IPS DF 6.9 (cell line): ENCODE measurements around the gene OPA1.

Experiments used
- DNase-seq: peaks from one replicate; pipeline ENCODE4 v3.0.0-alpha.2; 2013; ENCODE audit warnings: low read depth, low spot score
- H3K27ac ChIP-seq: one replicate; pipeline ENCODE4 v1.5.1; 2013; ENCODE audit warnings: low read length, control low read depth
- H3K27me3 ChIP-seq: 2 replicates; pipeline ENCODE4 v1.6.1; 2013; ENCODE audit warnings: mild to moderate bottlenecking, low read length; ENCODE audit not compliant: control insufficient read depth, insufficient read depth
- H3K36me3 ChIP-seq: 2 replicates; pipeline ENCODE4 v1.6.1; 2013; ENCODE audit warnings: low read length; ENCODE audit not compliant: control insufficient read depth, insufficient read depth
- H3K4me1 ChIP-seq: 2 replicates; pipeline ENCODE4 v1.6.1; 2013; ENCODE audit warnings: low read length; ENCODE audit not compliant: control insufficient read depth, insufficient read depth
- H3K4me3 ChIP-seq: 2 replicates; pipeline ENCODE4 v1.5.1; 2013; ENCODE audit warnings: mild to moderate bottlenecking, low read length
- H3K9me3 ChIP-seq: 2 replicates; pipeline ENCODE4 v1.6.1; 2013; ENCODE audit warnings: low read length, inconsistent platforms; ENCODE audit not compliant: control insufficient read depth, insufficient read depth
- WGBS: extraction: QIAGEN DNeasy Blood & Tissue Kit; methylation state at CpG from one replicate; pipeline ENCODE4 v1.1.7; 2013; ENCODE audit warnings: mixed read lengths, missing lambda C conversion rate; ENCODE audit not compliant: insufficient read length, insufficient coverage; 5-methylcytosine and 5-hydroxymethylcytosine counted together

The OPA1 gene

GRCh38 chr3:193720169-193720568 lies 127.2 kb downstream of the OPA1 start:
- Histone ChIP-seq H3K4me3 (no peak overlapping the region), H3K36me3 (no peaks in the 10 kb centered on the region), H3K9me3 (no peaks in the 10 kb centered on the region), H3K4me1 (no peaks in the 10 kb centered on the region), H3K27me3 (no peaks in the 10 kb centered on the region), H3K27ac (no peak overlapping the region)
- WGBS: no CpG with 5 or more reads among the region's 3 CpGs
- DNase-seq: no peak

GRCh38 chr3:193722566-193722965 lies 129.6 kb downstream of the OPA1 start:
- Histone ChIP-seq H3K36me3 (no peaks in the 10 kb centered on the region), H3K27me3 (no peaks in the 10 kb centered on the region), H3K27ac (no peak overlapping the region), H3K4me3 (no peak overlapping the region), H3K4me1 (no peaks in the 10 kb centered on the region), H3K9me3 (no peaks in the 10 kb centered on the region)
- no peak for DNase-seq
- no CpG with 5 or more reads among the region's 3 CpGs for WGBS

- no peak for DNase-seq
- WGBS: no CpG with 5 or more reads among the region's 6 CpGs
- peaks cover 1% of the 10 kb centered on the region; the same call in 1 of the 2 replicates for H3K4me1 ChIP-seq
Observed at GRCh38 chr3:193727089-193727488, 134.1 kb downstream of the OPA1 start.

GRCh38 chr3:193728429-193729087 lies 135.6 kb downstream of the OPA1 start:
- WGBS: no CpG with 5 or more reads among the region's 7 CpGs
- Histone ChIP-seq H3K4me1 (peaks cover 1% of the 10 kb centered on the region; the same call in 1 of the 2 replicates), H3K4me3 (no peak overlapping the region), H3K9me3 (no peaks in the 10 kb centered on the region), H3K27ac (no peak overlapping the region), H3K36me3 (no peaks in the 10 kb centered on the region), H3K27me3 (no peaks in the 10 kb centered on the region)
- no peak for DNase-seq

More at GRCh38 chr3:193727089-193727488, 134.1 kb downstream of the OPA1 start:
- no peak overlapping the region for H3K27ac ChIP-seq
- no peaks in the 10 kb centered on the region for H3K27me3 ChIP-seq
- no peak overlapping the region for H3K4me3 ChIP-seq
- no peaks in the 10 kb centered on the region for H3K9me3 ChIP-seq
- no peaks in the 10 kb centered on the region for H3K36me3 ChIP-seq

GRCh38 chr3:193729088-193729465 lies 136.1 kb downstream of the OPA1 start:
- Histone ChIP-seq H3K27ac (no peak overlapping the region), H3K36me3 (no peaks in the 10 kb centered on the region)
- no CpG with 5 or more reads among the region's 6 CpGs for WGBS

GRCh38 chr3:193729601-193730000 lies 136.6 kb downstream of the OPA1 start:
- no peak overlapping the region for H3K27ac ChIP-seq
- H3K36me3 ChIP-seq: no peaks in the 10 kb centered on the region
- H3K27me3 ChIP-seq: no peaks in the 10 kb centered on the region
- DNase-seq: no peak
- no peaks in the 10 kb centered on the region for H3K9me3 ChIP-seq
- H3K4me3 ChIP-seq: no peak overlapping the region
- peaks cover 1% of the 10 kb centered on the region; the same call in 1 of the 2 replicates for H3K4me1 ChIP-seq

More at GRCh38 chr3:193729088-193729465, 136.1 kb downstream of the OPA1 start:
- Histone ChIP-seq H3K4me1 (peaks cover 1% of the 10 kb centered on the region; the same call in 1 of the 2 replicates), H3K9me3 (no peaks in the 10 kb centered on the region), H3K4me3 (no peak overlapping the region), H3K27me3 (no peaks in the 10 kb centered on the region)
- no peak for DNase-seq

GRCh38 chr3:193730511-193730910 lies 137.5 kb downstream of the OPA1 start:
- no peak for DNase-seq
- H3K36me3 ChIP-seq: no peaks in the 10 kb centered on the region
- H3K27ac ChIP-seq: no peak overlapping the region
- no CpG with 5 or more reads among the region's 8 CpGs for WGBS
- no peak overlapping the region for H3K4me3 ChIP-seq
- H3K27me3 ChIP-seq: no peaks in the 10 kb centered on the region
- no peaks in the 10 kb centered on the region for H3K9me3 ChIP-seq
- H3K4me1 ChIP-seq: peaks cover 1% of the 10 kb centered on the region; the same call in 1 of the 2 replicates

GRCh38 chr3:193730976-193731375 lies 138.0 kb downstream of the OPA1 start:
- H3K4me3 ChIP-seq: no peak overlapping the region
- H3K27me3 ChIP-seq: no peaks in the 10 kb centered on the region
- WGBS: no CpG with 5 or more reads among the region's 14 CpGs
- no peaks in the 10 kb centered on the region for H3K36me3 ChIP-seq
- peaks cover 1% of the 10 kb centered on the region; the same call in 1 of the 2 replicates for H3K4me1 ChIP-seq
- DNase-seq: no peak
- no peaks in the 10 kb centered on the region for H3K9me3 ChIP-seq
- H3K27ac ChIP-seq: no peak overlapping the region

GRCh38 chr3:193731656-193732055 lies 138.6 kb downstream of the OPA1 start:
- no CpG with 5 or more reads among the region's 4 CpGs for WGBS
- peaks cover 1% of the 10 kb centered on the region; the same call in 1 of the 2 replicates for H3K4me1 ChIP-seq
- no peak overlapping the region for H3K4me3 ChIP-seq

GRCh38 chr3:193732391-193732790 lies 139.4 kb downstream of the OPA1 start:
- WGBS: no CpG with 5 or more reads among the region's 9 CpGs
- no peaks in the 10 kb centered on the region for H3K9me3 ChIP-seq
- H3K27ac ChIP-seq: no peak overlapping the region
- no peaks in the 10 kb centered on the region for H3K27me3 ChIP-seq
- H3K4me3 ChIP-seq: no peak overlapping the region
- H3K4me1 ChIP-seq: peaks cover 1% of the 10 kb centered on the region; the same call in 1 of the 2 replicates
- no peaks in the 10 kb centered on the region for H3K36me3 ChIP-seq
- no peak for DNase-seq

More at GRCh38 chr3:193731656-193732055, 138.6 kb downstream of the OPA1 start:
- no peaks in the 10 kb centered on the region for H3K9me3 ChIP-seq
- no peak overlapping the region for H3K27ac ChIP-seq
- no peaks in the 10 kb centered on the region for H3K36me3 ChIP-seq
- no peak for DNase-seq
- H3K27me3 ChIP-seq: no peaks in the 10 kb centered on the region

- Histone ChIP-seq H3K36me3 (no peaks in the 10 kb centered on the region), H3K9me3 (no peaks in the 10 kb centered on the region)
- DNase-seq: no peak
Observed at GRCh38 chr3:193732827-193733226, 139.8 kb downstream of the OPA1 start.

More at GRCh38 chr3:193732827-193733226, 139.8 kb downstream of the OPA1 start:
- Histone ChIP-seq H3K27ac (no peak overlapping the region), H3K4me3 (no peak overlapping the region), H3K27me3 (no peaks in the 10 kb centered on the region), H3K4me1 (peaks cover 1% of the 10 kb centered on the region; the same call in 1 of the 2 replicates)
- WGBS: no CpG with 5 or more reads among the region's 2 CpGs
